ENCODE results near the gene DOC2B. TPM values are rescaled to one million over a fixed set of nuclear protein-coding genes. Genes with fewer than 3 reads are reported as not detected.

Gene DOC2B
- total and polyA plus RNA-seq, 2 of the 8 experiments (the other 6 are each of a cell fraction or from before 2014, with no cell fraction given), result 1.3 to 3.3 TPM

DNA sequence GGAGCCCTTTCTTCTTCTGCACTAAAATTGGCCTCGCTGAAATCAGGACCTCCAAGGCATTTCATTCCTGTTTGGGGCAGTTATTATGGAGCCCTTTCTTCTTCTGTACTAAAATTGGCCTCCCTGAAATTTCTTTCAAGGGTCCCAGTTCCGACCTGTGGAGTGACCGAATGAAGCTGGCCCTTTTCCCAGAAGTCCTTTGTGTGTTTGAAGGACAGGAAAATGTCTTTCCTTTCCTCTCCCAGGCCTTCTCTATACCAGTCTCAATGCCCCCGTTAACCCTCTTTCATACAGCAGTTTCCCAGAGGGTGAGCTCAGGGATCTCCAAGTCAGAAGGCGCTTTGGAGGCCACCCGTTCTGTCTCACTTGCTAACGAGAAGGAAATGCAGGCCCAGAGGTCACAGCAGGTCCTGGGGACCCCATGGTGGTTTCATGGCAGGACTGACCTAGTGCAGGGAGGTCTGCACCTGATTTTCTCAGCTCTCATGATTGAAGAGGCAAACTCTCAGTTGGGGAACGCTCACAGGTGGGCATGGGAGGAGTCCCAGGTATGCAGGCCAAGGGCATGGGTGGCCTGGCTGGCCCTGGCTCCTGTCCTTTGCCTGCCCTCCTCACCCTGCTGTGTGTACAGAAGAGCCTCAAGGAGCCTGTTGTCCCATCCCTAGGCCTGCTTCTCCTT, 37.1 kb upstream of the DOC2B start (continued):
- TF ChIP-seq, protein P1, sequence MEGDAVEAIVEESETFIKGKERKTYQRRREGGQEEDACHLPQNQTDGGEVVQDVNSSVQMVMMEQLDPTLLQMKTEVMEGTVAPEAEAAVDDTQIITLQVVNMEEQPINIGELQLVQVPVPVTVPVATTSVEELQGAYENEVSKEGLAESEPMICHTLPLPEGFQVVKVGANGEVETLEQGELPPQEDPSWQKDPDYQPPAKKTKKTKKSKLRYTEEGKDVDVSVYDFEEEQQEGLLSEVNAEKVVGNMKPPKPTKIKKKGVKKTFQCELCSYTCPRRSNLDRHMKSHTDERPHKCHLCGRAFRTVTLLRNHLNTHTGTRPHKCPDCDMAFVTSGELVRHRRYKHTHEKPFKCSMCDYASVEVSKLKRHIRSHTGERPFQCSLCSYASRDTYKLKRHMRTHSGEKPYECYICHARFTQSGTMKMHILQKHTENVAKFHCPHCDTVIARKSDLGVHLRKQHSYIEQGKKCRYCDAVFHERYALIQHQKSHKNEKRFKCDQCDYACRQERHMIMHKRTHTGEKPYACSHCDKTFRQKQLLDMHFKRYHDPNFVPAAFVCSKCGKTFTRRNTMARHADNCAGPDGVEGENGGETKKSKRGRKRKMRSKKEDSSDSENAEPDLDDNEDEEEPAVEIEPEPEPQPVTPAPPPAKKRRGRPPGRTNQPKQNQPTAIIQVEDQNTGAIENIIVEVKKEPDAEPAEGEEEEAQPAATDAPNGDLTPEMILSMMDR (IDR thresholded peaks at IDR 0.05; ENCODE audit: control extremely low read depth in 1 of 3, insufficient read depth in 1 of 3, low read depth in 1 of 3, low read length in 3 of 3), result no peak
- TF ChIP-seq RXRA (IDR thresholded peaks at IDR 0.05; ENCODE audit: insufficient read depth, low read depth, low read length) (no peak), KDM5A (IDR thresholded peaks at IDR 0.05; ENCODE audit: low read length) (no peak), POLR2A (IDR thresholded peaks at IDR 0.05; ENCODE audit: control extremely low read depth in 1 of 2, low read depth in 2 of 2, low read length in 2 of 2) (no peak), EZH2 (IDR thresholded peaks at IDR 0.05; ENCODE audit: low read depth, low read length, severe bottlenecking) (no peak), CREB1 (IDR thresholded peaks at IDR 0.05) (no peak), KDM1A (IDR thresholded peaks at IDR 0.05; ENCODE audit: borderline replicate concordance, low read length) (no peak)
- TF ChIP-seq, protein P2, sequence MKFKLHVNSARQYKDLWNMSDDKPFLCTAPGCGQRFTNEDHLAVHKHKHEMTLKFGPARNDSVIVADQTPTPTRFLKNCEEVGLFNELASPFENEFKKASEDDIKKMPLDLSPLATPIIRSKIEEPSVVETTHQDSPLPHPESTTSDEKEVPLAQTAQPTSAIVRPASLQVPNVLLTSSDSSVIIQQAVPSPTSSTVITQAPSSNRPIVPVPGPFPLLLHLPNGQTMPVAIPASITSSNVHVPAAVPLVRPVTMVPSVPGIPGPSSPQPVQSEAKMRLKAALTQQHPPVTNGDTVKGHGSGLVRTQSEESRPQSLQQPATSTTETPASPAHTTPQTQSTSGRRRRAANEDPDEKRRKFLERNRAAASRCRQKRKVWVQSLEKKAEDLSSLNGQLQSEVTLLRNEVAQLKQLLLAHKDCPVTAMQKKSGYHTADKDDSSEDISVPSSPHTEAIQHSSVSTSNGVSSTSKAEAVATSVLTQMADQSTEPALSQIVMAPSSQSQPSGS (IDR thresholded peaks at IDR 0.05; ENCODE audit: low read length), result no peak

All from H1 (cell line).